Astrocyte of the cerebellum (primary cell): ENCODE results near the gene C22orf23.
"Not testable (repeated sequence)": the region's sequence is repeated elsewhere in the genome, so short reads cannot be mapped to it uniquely, and the experiment has no call there.

Source experiments
- DNase-seq: peaks from one replicate; pipeline ENCODE4 v3.0.0-alpha.2; 2011; ENCODE audit warnings: low read depth
- H3K4me3 ChIP-seq: 2 replicates; pipeline ENCODE4 v1.5.1; 2011; ENCODE audit warnings: mild to moderate bottlenecking, low read depth, low read length, moderate library complexity
- in situ Hi-C: cut with HindIII; loops from 2 replicates; pipeline ENCODE4 v1.10.0; 2017; ENCODE audit warnings: low sequenced_read_pairs
- TF ChIP-seq, protein P1 (sequence below): IDR thresholded peaks from 2 replicates; pipeline ENCODE4 v1.5.1; 2012; ENCODE audit warnings: low read length, low read depth, moderate library complexity, mild to moderate bottlenecking; ENCODE audit errors: missing control alignments

Gene C22orf23

GRCh38 chr22:37982938-37983859 lies 29.8 kb upstream of the C22orf23 start:
- in situ Hi-C loops = no loop called here
- no peak for DNase-seq
- TF ChIP-seq, protein P1, sequence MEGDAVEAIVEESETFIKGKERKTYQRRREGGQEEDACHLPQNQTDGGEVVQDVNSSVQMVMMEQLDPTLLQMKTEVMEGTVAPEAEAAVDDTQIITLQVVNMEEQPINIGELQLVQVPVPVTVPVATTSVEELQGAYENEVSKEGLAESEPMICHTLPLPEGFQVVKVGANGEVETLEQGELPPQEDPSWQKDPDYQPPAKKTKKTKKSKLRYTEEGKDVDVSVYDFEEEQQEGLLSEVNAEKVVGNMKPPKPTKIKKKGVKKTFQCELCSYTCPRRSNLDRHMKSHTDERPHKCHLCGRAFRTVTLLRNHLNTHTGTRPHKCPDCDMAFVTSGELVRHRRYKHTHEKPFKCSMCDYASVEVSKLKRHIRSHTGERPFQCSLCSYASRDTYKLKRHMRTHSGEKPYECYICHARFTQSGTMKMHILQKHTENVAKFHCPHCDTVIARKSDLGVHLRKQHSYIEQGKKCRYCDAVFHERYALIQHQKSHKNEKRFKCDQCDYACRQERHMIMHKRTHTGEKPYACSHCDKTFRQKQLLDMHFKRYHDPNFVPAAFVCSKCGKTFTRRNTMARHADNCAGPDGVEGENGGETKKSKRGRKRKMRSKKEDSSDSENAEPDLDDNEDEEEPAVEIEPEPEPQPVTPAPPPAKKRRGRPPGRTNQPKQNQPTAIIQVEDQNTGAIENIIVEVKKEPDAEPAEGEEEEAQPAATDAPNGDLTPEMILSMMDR = peak; percentile 15
- no peak overlapping the region for H3K4me3 ChIP-seq

DNA sequence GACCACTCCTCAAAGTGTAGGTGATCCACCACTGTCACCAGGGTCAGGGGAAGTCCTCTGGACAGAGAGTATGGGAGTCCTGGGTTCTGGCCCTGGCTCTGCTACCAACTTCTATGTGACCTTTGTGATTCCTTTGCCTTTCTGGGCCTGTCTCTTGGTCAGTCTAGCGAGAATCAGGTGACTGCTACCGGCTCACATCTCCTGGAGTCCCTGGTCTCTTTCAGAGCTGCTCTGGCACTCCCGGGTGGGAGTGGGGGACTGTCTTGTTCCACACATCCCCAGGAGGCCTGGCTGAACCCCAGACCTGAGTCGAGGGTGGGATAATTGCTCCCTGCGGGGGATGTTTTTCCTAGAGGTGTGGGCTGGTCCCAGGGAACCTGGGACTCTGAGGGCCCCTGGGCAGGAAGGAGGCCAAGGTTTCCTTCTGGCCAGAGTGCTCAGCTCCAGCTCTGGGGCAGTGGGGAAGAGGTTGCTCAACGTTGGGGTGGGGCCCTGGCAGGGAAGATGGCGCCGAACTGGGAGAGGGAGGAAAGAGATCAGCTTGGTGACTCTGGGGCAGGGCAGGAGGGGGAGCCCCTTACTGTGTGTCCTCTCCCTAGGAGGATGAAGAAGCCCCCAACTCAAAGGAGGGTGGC lies 28.9 kb upstream of the C22orf23 start:
- TF ChIP-seq, protein P1 = no peak
- H3K4me3 ChIP-seq = no peak overlapping the region
- DNase-seq = no peak
- in situ Hi-C loops = no loop called here

GRCh38 chr22:37981282-37982011 lies 28.0 kb upstream of the C22orf23 start:
- H3K4me3 ChIP-seq = no peak overlapping the region
- TF ChIP-seq, protein P1 = no peak
- DNase-seq = no peak
- in situ Hi-C loops = no loop called here

DNA sequence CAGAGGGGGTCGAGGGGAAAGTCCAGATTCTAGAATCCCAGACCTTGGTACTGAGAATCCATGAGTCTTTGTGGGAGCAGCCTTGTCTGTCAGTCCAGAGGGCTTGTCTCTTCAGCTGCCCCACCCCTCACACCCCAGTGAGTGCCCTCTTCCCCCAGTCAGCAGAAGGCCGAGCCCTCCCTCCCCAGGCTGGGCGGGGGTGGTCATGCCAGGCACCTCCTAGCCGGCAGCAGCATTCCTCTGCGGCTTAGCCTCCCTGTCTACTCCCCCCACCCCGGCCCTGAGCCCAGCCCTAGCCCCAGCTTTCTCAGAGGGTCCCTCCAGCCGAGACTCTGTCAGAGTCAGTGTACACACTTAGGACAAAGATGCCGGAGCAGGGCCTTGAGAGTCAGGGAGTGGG lies 26.4 kb upstream of the C22orf23 start:
- TF ChIP-seq, protein P1 = no peak
- H3K4me3 ChIP-seq = no peak overlapping the region
- DNase-seq = no peak
- in situ Hi-C loops = no loop called here

DNA sequence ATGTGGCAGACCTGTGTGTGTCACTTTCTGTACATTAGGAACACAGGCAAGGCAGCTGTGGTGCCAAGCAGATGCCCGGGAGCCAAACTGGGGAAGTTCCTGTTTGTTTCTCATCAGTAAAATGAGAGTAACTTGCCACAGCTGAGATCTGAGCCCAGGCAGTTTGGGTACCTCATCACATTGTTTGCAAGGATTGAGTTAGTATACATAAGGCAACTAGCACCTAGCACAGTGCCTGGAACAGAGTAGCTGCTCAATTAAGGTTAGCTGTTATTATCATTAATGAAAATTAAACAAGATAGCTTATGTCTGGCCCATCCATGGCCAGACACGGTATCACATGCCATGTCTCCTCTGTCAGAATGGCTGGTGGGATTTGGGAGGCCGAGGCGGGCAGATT lies 23.1 kb upstream of the C22orf23 start:
- no peak overlapping the region for H3K4me3 ChIP-seq
- no peak for DNase-seq
- TF ChIP-seq, protein P1 = no peak
- in situ Hi-C loops = no loop called here

- DNase-seq, H3K4me3 ChIP-seq, in situ Hi-C loops: not testable (repeated sequence)
Observed at GRCh38 chr22:37976022-37976421, 22.6 kb upstream of the C22orf23 start.
